ENCODE results near the gene FOXJ2. TPM values are rescaled to one million over a fixed set of nuclear protein-coding genes. Genes with fewer than 3 reads are reported as not detected.
"Not testable (repeated sequence)": the region's sequence is repeated elsewhere in the genome, so short reads cannot be mapped to it uniquely, and the experiment has no call there.

FOXJ2 gene
- total RNA-seq, 3 donors from 2014 or later, result 10.8 to 24.0 (median 12.3) TPM

GRCh38 chr12:8028267-8028666, 4.2 kb upstream of the FOXJ2 start:
- peaks cover under 1% of the 10 kb centered on the region for H3K4me1 ChIP-seq (ENCODE audit: low read depth)
- TF ChIP-seq CTCF (IDR thresholded peaks at IDR 0.05), result no peak
- no peak for ATAC-seq

GRCh38 chr12:8030189-8030588, 2.3 kb upstream of the FOXJ2 start:
- Histone ChIP-seq H3K9me3 (no peaks in the 10 kb centered on the region), H3K4me3 (no peak overlapping the region), H3K4me1 (ENCODE audit: low read depth) (peaks cover 20% of the 10 kb centered on the region), H3K36me3 (ENCODE audit: low read depth) (no peaks in the 10 kb centered on the region)
- TF ChIP-seq CTCF (IDR thresholded peaks at IDR 0.05), result no peak
- intact Hi-C loops (cut with DNase I, micrococcal nuclease), result no loop called here
- DNase-seq (no peak), ATAC-seq (no peak)

More at GRCh38 chr12:8028267-8028666, 4.2 kb upstream of the FOXJ2 start:
- H3K9me3 ChIP-seq, result no peaks in the 10 kb centered on the region
- no peak overlapping the region for H3K4me3 ChIP-seq
- intact Hi-C loops (cut with DNase I, micrococcal nuclease), result no loop called here
- no peaks in the 10 kb centered on the region for H3K36me3 ChIP-seq (ENCODE audit: low read depth)
- DNase-seq, result no peak

GRCh38 chr12:8031017-8031416, 1.5 kb upstream of the FOXJ2 start:
- intact Hi-C loops (cut with DNase I, micrococcal nuclease); ATAC-seq; DNase-seq; H3K36me3 ChIP-seq (ENCODE audit: low read depth); H3K4me3 ChIP-seq; H3K9me3 ChIP-seq: not testable (repeated sequence)
- H3K4me1 ChIP-seq (ENCODE audit: low read depth), result peaks cover 23% of the 10 kb centered on the region

- TF ChIP-seq CTCF (IDR thresholded peaks at IDR 0.05), result no peak
- no peaks in the 10 kb centered on the region for H3K36me3 ChIP-seq (ENCODE audit: low read depth)
- no peak overlapping the region for H3K4me3 ChIP-seq
- ATAC-seq, result no peak
- no peak for DNase-seq
- peaks cover 23% of the 10 kb centered on the region for H3K4me1 ChIP-seq (ENCODE audit: low read depth)
- H3K9me3 ChIP-seq, result no peaks in the 10 kb centered on the region
- intact Hi-C loops (cut with DNase I, micrococcal nuclease), result no loop called here
Measured at GRCh38 chr12:8031872-8032241, 659 bp upstream of the FOXJ2 start.

- intact Hi-C loops (cut with DNase I, micrococcal nuclease), result no loop called here
- Histone ChIP-seq H3K9me3 (no peaks in the 10 kb centered on the region), H3K4me1 (ENCODE audit: low read depth) (peaks cover 31% of the 10 kb centered on the region), H3K36me3 (ENCODE audit: low read depth) (no peaks in the 10 kb centered on the region), H3K4me3 (peak overlapping the region; percentile 56)
- DNase-seq (peak in 2 of 3 donors; percentile 60 to 63), ATAC-seq (peak; percentile 33)
- TF ChIP-seq CTCF (IDR thresholded peaks at IDR 0.05), result no peak
Measured at GRCh38 chr12:8033153-8034044, 883 bp downstream of the FOXJ2 start.

GRCh38 chr12:8034802-8035201, 2.3 kb downstream of the FOXJ2 start:
- intact Hi-C loops (cut with DNase I, micrococcal nuclease), result no loop called here
- no peak for TF ChIP-seq CTCF (IDR thresholded peaks at IDR 0.05)
- Histone ChIP-seq H3K4me3 (no peak overlapping the region), H3K36me3 (ENCODE audit: low read depth) (no peaks in the 10 kb centered on the region), H3K9me3 (no peaks in the 10 kb centered on the region), H3K4me1 (ENCODE audit: low read depth) (peaks cover 36% of the 10 kb centered on the region)
- DNase-seq (no peak), ATAC-seq (no peak)

All from mucosa of descending colon (tissue), 3 donors.